Measurements from ENCODE around the gene MRPL42. TPM values are rescaled to one million over a fixed set of nuclear protein-coding genes. Genes with fewer than 3 reads are reported as not detected.
"Not testable (repeated sequence)": the region's sequence is repeated elsewhere in the genome, so short reads cannot be mapped to it uniquely, and the experiment has no call there.

MRPL42 gene
- total RNA-seq: 47.9 TPM

DNA sequence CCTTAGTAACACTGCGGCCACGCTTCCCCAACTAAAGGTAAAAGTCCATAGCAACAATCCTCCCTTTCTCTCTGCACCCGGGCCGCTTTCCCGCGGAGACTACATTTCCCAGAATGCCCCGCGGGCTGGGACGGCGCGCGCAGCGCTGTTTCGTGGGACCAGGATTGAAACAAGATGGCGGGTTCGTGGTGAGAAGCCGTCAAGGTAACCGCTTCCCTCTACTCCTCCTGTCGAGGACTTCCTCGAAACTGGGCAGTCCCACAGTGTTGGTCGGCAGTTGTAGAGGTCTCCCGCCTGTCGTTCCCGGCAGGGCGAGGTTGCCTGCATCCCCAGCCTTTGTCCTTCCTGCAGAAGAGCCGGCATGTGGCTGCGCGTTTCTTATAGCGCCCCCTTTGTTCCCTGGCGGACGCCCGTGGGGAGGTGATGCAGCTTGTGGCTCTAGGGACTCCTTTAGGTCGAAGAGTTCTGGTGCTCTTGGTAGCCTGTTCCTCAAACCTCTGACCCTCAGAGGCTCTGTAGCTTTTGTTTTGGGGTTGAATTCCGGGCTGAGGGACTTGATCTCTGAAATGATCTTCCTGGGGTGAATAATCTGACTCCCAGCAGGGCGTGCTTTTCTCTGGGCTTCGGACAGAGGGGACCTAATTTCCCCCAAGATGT lies at the start of gene MRPL42:
TSS of gene MRPL42 (plus strand) at position 164 of the 657 bp plus-strand sequence. CDS start 1,772 bp downstream, outside the sequence.
- peak; percentile 94 for ATAC-seq

DNA sequence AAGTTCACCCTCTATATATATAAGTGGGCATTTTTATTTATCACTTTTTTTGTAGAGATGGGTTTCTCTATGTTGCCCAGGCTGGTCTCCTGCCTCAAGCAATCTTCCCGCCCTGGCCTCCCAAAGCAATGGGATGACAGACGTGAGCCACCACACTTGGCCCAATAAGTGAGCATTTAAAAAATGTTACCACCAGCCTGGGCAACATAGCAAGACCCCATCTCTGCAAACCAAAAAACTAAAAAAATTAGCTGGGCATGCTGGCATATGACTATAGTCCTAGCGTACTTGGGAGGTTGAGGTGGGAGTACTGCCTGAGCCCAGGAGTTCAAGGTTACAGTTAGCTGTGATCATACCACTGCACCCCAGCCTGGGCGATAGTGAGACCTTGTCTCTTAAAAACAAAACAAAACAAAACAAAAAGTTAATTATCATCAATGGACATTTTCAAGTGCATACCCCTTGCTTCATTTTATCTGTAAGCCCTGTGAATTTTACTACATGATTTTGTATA lies 49.3 kb upstream of the MRPL42 start:
- no peak for ATAC-seq

DNA sequence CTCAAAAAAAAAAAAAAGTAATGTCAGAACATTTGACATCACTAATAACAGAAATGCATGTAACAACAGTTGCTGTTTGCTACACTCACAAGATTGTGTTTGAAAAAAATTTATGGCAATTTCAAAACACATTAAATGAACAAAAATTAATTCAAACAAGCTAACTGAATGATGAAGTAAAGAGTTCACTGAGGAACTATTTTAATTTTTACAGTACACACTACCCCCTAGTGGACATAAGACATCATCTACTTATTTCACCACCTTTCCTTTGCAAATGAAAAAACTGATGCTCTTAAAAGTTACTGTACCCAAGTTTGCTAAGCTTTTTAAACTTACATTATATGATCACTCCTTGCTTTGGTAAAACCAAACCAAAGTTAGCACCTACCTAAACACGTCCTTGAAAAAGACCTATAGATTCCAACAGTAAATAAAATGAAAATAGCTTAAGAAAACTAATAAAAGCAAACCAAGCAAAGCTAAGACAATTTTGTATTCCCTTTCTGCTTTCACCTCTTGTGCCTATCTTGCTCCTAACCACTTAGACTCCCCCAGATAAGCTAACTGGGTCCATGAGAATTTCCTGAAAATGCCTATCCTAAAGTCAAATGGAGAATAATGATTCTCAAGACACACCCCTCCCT lies 47.8 kb upstream of the MRPL42 start:
- ATAC-seq: peak; percentile 80

DNA sequence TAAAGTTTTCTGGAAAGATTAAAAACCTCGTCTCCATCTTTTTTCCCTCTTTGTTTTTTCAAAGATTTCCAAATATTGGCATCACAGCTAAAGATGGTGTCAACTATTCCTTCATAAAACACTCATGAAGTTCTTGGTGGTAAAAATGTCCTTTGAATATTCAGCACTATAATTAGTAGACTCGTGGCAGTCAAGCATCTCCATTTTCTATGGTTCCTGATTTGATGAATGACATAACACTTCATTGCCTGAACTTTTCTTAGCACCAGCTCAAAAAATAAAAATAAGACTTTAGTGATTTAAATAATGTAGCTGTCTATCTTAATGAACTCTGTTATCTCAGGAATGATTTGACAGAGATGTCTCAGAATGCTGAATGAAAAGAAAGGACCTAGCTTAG lies 45.3 kb upstream of the MRPL42 start:
- ATAC-seq: no peak

DNA sequence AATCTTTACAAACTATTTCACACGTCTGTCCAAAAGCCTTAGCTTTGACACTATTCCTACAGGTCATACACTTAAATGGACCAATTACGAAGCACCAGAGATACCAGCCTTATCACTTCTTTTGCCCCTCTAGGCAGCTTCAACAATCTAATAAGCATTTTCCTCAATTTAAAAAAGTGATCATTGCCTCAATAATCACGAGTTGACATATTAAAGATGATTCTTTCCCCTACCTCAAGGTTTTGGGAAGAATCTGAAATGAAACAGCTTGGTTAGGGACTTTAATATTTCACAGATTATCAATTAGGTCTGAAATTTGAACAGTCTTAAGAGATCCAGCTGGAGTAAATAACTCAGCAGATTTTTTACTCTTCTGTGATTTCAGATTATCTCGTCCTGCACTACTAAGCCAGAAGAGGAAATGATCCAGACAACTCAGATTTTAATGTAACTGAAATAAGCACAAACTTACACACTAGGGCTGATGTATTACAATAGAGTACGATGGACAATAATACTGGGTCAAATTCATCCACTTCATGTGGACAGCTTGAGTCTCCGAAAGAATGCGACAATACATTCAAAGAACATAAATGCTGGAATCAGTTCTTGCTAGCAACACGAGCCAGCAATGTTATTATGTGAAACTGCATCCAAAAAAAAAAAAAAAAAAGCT lies 41.4 kb upstream of the MRPL42 start:
- ATAC-seq: peak; percentile 7

DNA sequence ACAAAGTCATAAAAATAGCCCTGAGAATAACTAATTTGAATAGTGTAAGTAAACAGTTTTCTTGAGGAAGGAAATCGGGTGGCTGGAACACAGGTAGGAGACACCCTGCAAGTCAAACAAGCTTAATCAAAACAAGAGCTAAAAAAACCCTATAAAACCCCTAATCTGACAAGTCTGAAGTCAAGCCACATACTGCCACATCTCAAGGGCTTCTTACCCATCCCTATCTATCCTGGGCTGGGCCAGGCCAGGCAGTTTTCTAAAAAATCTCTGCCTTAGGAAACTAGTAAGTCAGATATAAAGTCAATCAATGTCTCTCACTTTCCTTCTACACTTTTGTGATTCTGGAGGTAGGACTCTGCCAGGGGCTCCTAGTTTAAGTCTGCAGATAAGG lies 40.9 kb upstream of the MRPL42 start:
- ATAC-seq: peak; percentile 22

DNA sequence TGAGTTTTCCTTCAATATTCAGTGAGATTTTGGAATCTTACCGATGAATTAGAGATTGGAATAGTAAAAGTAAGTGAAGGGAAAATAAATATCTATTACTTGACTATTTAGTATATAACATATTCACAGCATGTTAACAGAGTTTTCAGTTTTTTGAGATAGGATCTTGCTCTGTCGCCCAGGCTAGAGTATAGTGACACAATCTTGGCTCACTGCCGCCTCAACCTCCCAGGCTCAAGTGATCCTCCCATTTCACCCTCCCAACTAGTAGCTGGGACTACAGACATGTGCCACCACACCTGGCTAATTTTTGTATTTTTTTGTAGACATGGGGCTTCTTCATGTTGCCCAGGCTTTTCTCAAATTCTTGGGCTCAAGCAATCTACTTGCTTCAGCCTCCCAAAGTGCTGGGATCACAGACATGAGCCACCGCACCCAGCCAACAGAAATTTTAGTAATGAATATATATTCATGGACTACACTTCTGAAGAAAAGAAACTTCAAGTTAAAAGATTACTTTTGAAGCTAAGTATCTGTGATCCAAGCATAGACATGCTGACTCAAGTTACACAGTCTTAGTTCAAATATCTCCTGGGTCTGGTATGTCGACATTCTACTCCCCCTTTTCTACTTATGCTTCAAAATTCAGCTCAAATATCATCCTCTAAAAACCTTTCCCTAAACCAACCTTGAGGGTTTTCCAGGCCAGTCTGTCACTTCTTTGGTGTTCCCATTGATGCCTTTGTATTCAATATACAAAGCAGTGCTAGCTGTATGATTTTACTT lies 39.3 kb upstream of the MRPL42 start:
- ATAC-seq: no peak

DNA sequence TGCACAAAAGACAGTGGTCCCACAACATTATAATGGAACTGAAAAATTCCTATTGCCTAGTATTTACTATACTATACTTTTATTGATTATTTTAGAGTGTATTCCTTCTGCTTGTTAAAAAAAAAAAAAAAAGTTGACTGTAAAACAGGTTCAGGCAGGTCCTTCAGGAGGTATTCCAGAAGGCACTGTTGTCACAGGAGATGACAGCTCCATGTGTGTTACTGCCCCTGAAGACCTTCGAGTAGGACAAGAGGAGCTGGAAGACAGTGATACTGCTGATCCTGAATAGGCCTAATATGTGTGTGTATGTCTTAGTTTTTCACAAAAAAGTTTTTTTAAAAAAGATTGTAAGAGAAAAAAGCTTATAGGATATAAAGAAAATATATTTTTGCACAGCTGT lies 37.9 kb upstream of the MRPL42 start:
- ATAC-seq: no peak

DNA sequence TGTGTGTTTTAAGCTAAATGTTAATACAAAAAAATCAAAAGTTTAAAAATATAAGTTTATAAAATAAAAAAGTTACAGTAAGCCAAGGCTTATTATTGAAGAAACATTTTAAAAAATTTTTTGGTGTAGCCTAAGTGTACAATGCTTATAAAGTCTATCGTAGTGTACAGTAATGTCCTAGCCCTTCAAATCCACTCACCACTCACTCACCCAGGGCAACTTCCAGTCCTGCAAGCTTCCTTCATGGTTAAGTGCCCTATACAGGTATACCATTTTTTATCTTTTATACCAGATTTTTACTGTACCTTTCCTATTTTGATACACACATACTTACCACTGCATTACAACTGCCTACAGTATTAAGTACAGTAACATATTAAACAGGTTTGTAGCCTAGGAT lies 37.5 kb upstream of the MRPL42 start:
- ATAC-seq: peak; percentile 39

DNA sequence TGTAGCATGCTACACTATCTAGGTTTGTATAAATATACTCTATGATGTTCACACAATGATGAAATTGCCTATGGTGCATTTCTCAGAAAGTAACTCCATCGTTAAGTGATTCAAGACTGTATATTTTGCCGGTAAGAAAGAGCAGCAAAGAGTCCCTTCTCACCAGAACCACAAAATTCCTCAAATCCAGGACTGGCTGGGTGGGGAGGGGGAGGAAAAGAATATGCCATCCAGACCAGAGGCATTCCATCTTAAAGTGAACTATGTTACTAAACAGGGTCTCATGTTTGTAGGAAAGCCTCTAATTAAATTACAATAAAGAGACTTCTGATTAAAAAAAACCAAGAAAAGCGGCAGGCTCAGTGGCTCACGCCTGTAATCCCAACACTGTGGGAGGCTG lies 37.0 kb upstream of the MRPL42 start:
- ATAC-seq: no peak

DNA sequence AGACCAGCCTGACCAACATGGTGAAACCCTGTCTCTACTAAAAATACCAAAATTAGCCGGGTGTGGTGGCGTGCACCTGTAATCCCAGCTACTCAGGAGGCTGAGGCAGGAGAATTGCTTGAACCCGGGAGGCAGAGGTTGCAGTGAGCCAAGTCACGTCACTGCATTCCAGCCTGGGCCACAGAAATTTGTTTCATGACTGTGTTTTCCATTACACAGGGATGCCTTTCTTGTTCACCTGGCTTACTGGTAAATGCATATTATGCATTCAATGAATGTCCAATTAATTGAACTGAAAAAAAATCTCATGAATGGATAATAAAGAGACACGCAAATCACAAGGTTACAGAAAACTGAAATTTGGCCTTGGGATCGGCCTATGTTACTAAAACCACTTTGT lies 35.3 kb upstream of the MRPL42 start:
- ATAC-seq: not testable (repeated sequence)

DNA sequence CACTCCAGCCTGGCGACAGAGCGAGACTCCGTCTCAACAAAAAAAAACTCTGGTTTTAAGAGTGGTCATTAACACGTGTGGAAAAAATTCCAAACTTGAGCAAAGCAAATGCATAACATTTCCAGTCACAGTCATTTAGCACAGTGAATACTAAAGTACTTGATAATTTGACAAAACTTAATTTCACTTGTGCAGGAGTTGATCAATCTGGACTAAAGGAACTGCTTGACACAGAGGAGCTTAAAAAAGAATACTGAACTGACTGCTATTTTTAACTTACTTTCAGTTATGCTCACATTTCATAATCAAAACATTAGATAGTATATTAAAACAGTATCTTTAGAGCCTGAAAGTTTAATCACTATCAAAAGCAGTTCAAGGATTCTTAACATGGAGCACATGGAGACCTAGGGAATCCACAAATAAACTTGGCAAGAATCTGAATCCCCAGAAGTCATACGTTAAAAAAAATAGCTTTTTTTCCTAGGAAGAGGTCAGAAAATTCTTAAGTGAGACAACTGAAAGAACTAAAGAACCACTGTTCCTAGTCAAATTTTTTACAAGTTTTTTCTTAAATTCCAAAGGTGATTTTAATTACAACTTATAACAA lies 33.0 kb upstream of the MRPL42 start:
- ATAC-seq: no peak

DNA sequence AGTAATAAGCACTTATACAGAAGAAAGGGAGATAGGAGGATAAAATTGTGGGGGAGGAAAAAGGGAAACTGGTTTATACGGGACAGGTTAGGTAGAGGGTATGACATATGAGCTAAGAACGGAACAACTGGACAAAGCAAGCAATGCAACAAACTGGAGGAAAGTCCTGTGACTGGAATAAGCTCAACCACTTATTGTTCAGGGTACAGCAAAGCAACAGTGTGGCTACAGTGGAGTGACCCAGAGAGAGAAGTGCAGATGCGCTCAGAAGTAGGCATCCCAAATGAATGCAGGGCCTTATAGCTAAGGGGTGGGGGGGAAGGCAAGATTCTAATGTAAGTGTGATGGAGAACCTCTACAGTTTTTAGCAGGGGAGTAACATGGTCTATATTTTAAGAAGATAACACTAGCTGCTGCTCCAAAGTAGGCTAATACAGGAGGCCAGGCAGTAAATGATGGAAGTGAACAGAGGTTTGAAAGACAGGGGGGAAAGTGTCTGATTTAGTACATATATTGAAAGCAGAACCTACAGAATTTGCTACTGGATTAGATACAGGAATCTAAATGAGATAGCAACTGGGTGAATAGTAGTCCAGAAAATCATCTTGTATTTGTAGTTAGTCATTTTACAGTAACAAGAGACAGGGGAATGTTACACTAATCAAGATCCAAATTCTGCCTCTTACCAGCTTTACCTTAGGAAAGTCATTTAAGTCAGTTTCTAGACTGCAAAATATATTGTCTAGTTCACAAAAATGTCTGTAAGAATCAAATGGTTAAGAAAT lies 28.9 kb upstream of the MRPL42 start:
- ATAC-seq: no peak

DNA sequence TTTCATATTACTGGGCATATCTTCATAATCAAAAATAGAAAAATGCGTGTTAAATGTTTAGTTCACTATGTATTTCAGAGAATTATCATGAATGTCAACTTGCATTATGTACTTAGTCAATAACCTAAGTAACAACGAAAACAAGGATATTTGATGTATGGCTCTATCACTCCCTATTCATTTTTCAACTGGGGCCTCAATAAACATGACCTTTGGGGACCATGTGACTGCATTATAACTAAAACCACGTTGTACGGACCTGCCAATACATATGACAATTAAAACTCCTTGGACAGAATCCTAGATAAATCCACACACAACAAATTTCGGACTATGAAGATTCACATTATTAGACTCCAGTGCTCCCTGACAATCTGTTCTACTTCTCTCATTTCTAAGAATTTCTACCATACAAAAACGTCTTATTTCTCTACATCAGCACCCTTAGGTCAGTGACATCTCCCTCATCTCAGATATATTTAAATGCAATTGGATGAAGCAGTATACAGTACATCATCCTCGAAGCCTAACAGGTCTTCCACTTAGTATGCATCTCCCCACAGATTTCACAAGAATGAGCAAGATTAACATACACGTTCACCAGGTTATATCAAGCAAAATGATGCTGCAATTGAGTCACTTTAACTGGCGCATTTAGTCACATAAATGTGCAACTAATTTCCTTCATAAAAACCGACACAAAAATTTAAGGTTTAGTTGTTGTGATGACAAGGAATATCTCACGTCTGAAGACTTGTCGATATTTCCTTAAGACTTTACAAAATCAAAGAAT lies 27.1 kb upstream of the MRPL42 start:
- peak; percentile 15 for ATAC-seq

DNA sequence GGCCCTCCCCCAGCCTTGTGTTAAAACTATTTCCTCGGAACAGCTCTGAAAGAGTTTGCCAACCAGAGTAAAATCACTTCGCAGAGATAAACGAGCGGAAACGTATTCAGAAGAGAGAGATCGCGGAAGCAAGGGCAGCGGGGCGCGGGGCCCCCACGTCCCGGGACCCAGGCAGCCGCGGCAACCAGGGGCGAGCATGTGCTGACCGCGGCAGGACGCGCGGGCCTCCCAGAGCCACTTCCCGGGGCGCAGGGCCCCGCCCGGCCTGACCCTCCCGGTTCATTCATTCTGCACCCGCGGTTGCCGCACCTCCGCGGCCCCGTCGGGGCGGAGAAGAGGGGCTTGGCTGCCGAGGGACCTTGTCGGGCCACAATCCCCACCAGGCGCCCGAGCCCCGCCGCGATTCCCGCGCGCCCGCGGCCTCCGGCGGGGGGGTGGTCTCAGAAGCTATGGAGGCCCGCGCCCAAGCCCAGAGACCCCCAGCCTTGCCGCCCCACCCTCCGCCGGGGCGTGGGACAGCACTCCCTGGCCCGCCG lies 26.2 kb upstream of the MRPL42 start:
- peak; percentile 14 for ATAC-seq

DNA sequence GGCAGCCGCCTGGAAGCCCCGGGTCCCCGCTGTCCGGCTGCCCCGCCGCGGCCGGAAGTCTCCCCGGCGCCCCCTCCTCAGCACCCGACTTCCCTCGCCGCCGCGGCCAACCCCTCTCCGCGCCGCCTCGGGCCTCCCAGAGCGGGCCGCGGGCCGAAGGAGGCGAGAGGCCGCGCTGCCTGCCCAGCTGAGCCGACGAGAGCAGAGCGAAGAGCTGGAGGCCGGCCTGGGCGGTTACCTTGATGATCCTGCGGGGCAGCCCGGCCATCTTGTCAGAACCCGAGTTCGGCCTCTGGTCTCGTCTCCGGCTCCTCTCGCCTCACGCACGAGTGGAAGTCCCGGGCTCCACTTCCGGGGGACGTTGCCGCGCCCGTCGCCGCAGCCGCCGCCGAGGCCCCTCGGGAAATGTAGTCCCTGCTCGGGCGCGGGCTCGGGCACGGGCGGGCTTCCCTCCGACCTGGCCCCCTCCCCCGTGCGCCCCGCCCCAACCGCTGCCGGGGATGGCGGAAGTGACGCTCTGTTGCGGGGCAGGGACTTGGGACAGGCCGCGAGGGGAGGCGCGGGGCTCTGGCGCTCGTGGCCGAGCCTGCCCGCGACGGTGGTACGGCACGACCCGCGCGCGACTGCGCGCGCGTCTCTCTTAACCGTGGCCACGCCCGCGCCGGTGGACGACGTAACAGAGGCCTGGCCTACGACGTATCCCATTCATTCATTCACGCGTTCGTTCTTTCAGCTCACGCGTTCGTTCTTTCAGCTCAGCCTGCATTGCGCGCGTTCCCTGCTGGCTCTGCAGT lies 25.5 kb upstream of the MRPL42 start, which contains the start of gene UBE2N:
TSS of gene UBE2N (minus strand) at position 331 of the 794 bp plus-strand sequence. CDS start at position 268, 63 bp downstream.
- peak; percentile 95 for ATAC-seq

DNA sequence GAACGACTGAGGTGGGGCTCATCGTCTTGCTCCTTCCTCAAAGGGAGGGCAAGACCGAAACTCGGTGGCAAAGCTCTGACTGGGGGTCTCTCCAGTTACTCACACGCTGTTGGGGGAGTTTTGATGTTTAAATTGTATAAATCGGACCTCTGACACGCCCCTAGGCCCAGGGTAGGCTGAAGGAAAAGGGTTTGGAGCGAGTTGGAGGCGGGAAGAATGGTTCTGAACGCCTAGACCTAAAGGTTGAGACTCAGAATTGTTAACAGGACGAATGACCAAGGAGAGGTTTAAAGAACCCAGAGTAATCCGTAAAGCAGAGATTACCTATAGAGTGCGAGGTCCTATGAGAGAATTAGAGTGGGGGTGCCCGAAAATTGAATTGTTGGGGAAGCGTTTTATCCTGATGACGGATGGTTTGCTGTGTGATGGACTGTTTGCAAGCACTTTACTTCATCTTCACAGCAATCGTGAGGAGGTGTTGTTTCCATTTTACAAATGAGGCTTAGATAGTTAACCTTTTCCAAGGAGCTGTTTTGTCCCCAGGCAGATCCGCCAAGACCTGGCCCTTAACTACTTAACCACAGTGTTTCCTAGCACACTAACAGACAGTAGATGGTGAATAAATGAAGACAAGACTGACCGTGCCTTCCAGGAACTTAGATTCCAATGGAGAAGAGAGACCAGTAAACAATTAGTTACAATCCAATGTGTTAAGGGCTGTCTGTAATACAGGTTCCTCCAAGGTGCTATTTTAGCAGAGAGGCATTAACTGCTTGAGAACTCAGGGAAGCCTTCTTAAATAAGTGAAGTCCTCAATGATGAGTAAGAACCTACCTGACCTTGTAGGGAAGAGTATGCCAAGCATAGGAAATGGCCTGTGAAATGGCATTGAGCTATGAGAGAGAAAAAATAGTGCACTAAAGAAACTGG lies 24.6 kb upstream of the MRPL42 start:
- peak; percentile 19 for ATAC-seq

DNA sequence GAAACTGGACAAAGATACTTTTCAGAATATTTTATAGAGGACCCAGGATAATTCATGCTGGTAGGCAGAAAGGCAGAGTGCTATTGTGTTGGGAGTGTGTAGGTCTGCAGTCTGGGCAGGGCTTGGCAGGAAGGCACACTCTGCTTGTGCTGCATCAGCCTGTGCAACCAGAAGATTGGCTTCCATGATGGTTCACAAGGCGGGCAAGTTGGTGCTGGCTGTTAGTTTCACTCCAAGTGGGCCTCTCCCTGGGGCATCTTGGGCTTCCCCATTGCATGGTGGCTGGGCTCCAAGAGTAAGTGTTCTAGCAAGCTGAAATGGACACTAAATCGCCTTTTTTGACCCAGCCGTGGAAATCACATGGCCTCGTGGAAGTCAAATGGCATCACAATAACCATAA lies 23.7 kb upstream of the MRPL42 start:
- ATAC-seq: peak; percentile 40

All from esophagus mucosa (tissue), 1 donor.